HepG2 (cell line): Measurements from ENCODE around the gene MAPK14. TPM values are rescaled to one million over a fixed set of nuclear protein-coding genes. Genes with fewer than 3 reads are reported as not detected.

ENCODE experiments used
- ARNT2 ChIP-seq: sonication (generic); formaldehyde crosslinking; IDR thresholded peaks from 2 replicates; pipeline ENCODE4 v1.8.0; 2022; ENCODE audit warnings: mild to moderate bottlenecking, low read depth, missing genetic modification reagents, moderate library complexity
- ATF7-NPFF ChIP-seq: sonication (generic); formaldehyde crosslinking; IDR thresholded peaks from 2 replicates; pipeline ENCODE4 v1.8.1; 2023; ENCODE audit warnings: mild to moderate bottlenecking, low read depth, missing genetic modification reagents, moderate library complexity
- ERF ChIP-seq: IDR thresholded peaks from 2 replicates; pipeline ENCODE4 v1.6.1; 2018; ENCODE audit warnings: missing biosample characterization, missing genetic modification reagents
- FOXA3 ChIP-seq: IDR thresholded peaks from 2 replicates; pipeline ENCODE4 v1.6.1; 2016; ENCODE audit warnings: missing genetic modification reagents, missing compliant biosample characterization
- FOXJ3 ChIP-seq: sonication (generic); formaldehyde crosslinking; IDR thresholded peaks from 2 replicates; pipeline ENCODE4 v1.4.0; 2020; ENCODE audit warnings: missing genetic modification reagents, mild to moderate bottlenecking, borderline replicate concordance
- GMEB1 ChIP-seq: sonication (generic); formaldehyde crosslinking; IDR thresholded peaks from 2 replicates; pipeline ENCODE4 v1.5.1; 2020; ENCODE audit warnings: missing genetic modification reagents, mild to moderate bottlenecking, borderline replicate concordance
- HMGA1 ChIP-seq: sonication (generic); formaldehyde crosslinking; conservative IDR thresholded peaks from 2 replicates; pipeline ENCODE4 v1.4.0; 2020; ENCODE audit warnings: missing genetic modification reagents
- IRF9 ChIP-seq: sonication (generic); formaldehyde crosslinking; IDR thresholded peaks from 2 replicates; pipeline ENCODE4 v1.8.0; 2022; ENCODE audit warnings: missing genetic modification reagents, mild to moderate bottlenecking, borderline replicate concordance
- NR1H2 ChIP-seq: sonication (generic); formaldehyde crosslinking; IDR thresholded peaks from 2 replicates; pipeline ENCODE4 v1.8.1; 2022; ENCODE audit warnings: low read depth, missing genetic modification reagents, borderline replicate concordance
- REST ChIP-seq, 2 experiments: IDR thresholded peaks; 2 replicates each; pipeline ENCODE4 v1.6.1; 2011 to 2012; ENCODE audit warnings: low read length in 2 of 2, borderline replicate concordance in 1 of 2, low read depth in 1 of 2, mild to moderate bottlenecking in 1 of 2, moderate library complexity in 1 of 2
- SAP130 ChIP-seq: IDR thresholded peaks from 2 replicates; pipeline ENCODE4 v1.6.1; 2016; ENCODE audit warnings: low read depth
- SMAD3 ChIP-seq: sonication (generic); formaldehyde crosslinking; IDR thresholded peaks from 2 replicates; pipeline ENCODE4 v1.4.0; 2020; ENCODE audit warnings: missing genetic modification reagents
- SPEN ChIP-seq: sonication (generic); formaldehyde crosslinking; IDR thresholded peaks from 2 replicates; pipeline ENCODE4 v1.5.1; 2020; ENCODE audit warnings: low read depth, mild to moderate bottlenecking, missing genetic modification reagents
- STAG1 ChIP-seq: sonication (generic); formaldehyde crosslinking; IDR thresholded peaks from 2 replicates; pipeline ENCODE4 v1.4.0; 2020; ENCODE audit warnings: missing genetic modification reagents
- TEAD3 ChIP-seq: optimal IDR thresholded peaks from 2 replicates; pipeline ENCODE3; 2016; ENCODE audit warnings: borderline replicate concordance
- TGIF2 ChIP-seq: IDR thresholded peaks from 2 replicates; pipeline ENCODE4 v1.6.1; 2016; ENCODE audit warnings: control low read depth, missing compliant biosample characterization
- THAP11 ChIP-seq: IDR thresholded peaks from 2 replicates; pipeline ENCODE4 v1.6.1; 2016; ENCODE audit warnings: missing biosample characterization, missing genetic modification reagents
- XRCC5 ChIP-seq: fragments of 200-400 bp; formaldehyde crosslinking; optimal IDR thresholded peaks from 2 replicates; pipeline ENCODE3; 2017; ENCODE audit warnings: mild to moderate bottlenecking, low read length
- ZNF207 ChIP-seq: fragments of 450-650 bp; IDR thresholded peaks from 2 replicates; pipeline ENCODE4 v1.6.1; 2016; ENCODE audit warnings: antibody characterized with exemption, borderline replicate concordance
- ZNF274 ChIP-seq: sonication (generic); formaldehyde crosslinking; IDR thresholded peaks from 2 replicates; pipeline ENCODE4 v1.5.1; 2020; ENCODE audit warnings: mild to moderate bottlenecking, missing genetic modification reagents
- ZNF788 ChIP-seq: sonication (generic); formaldehyde crosslinking; IDR thresholded peaks from 2 replicates; pipeline ENCODE4 v1.5.0; 2020; ENCODE audit warnings: mild to moderate bottlenecking, missing genetic modification reagents, borderline replicate concordance
- ZNF891 ChIP-seq: sonication (generic); formaldehyde crosslinking; IDR thresholded peaks from 2 replicates; pipeline ENCODE4 v1.5.0; 2020; ENCODE audit warnings: mild to moderate bottlenecking, missing genetic modification reagents
- polyA plus RNA-seq, 8 experiments: library from polyadenylated mRNA; depleted of rRNA in 3 of 8; stranded (reverse) in 7 of 8; unstranded in 1 of 8; fragments of >200 nt; fragmentation: Illumina TruSeq in 4 of 8; extraction: Trizol in 4 of 8; gene quantifications; 2 replicates each; pipeline versions ENCODE4 v1.2.1 to v1.2.3, GENCODE V29; 2011 to 2016; ENCODE audit warnings: low read depth in 4 of 8, missing spikeins in 1 of 8, mixed read lengths in 1 of 8; ENCODE audit not compliant: insufficient read depth in 1 of 8
- total RNA-seq, 5 experiments: library from RNA; depleted of rRNA; stranded (reverse); fragments of >200 nt; fragmentation: Illumina TruSeq; extraction: Trizol; gene quantifications; 2 replicates each; pipeline ENCODE4 v1.2.3, GENCODE V29; 2016; ENCODE audit warnings: low read depth in 1 of 5
- TF ChIP-seq, protein P1 (sequence below): sonication (generic); formaldehyde crosslinking; IDR thresholded peaks from 2 replicates; pipeline ENCODE4 v1.5.0; 2020; ENCODE audit warnings: missing genetic modification reagents

MAPK14 gene
- total and polyA plus RNA-seq, 2 of the 13 experiments (the other 11 are each of a cell fraction or from before 2014, with no cell fraction given): 66.3 to 67.3 TPM

- TF ChIP-seq ZNF274 (CRISPR knock-in tag): 0 out of 2 replicates have a peak, but pooled peaks have one; percentile 58
- TF ChIP-seq REST (IDR thresholded peaks at IDR 0.05; ENCODE audit: borderline replicate concordance in 1 of 2, low read depth in 1 of 2, low read length in 2 of 2): no peak
- peak; percentile 67 for TF ChIP-seq ERF (CRISPR knock-in tag)
- peak; percentile 97 for TF ChIP-seq STAG1 (CRISPR knock-in tag)
- TF ChIP-seq SPEN (CRISPR knock-in tag): no peak
- TF ChIP-seq THAP11 (CRISPR knock-in tag): peak; percentile 36; the same call in 1 of the 2 replicates
- TF ChIP-seq TGIF2 (CRISPR knock-in tag): peak; percentile 53; the same call in 1 of the 2 replicates
- TF ChIP-seq, protein P1, sequence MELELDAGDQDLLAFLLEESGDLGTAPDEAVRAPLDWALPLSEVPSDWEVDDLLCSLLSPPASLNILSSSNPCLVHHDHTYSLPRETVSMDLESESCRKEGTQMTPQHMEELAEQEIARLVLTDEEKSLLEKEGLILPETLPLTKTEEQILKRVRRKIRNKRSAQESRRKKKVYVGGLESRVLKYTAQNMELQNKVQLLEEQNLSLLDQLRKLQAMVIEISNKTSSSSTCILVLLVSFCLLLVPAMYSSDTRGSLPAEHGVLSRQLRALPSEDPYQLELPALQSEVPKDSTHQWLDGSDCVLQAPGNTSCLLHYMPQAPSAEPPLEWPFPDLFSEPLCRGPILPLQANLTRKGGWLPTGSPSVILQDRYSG (CRISPR knock-in tag): no peak
- peak; percentile 20; the same call in 1 of the 2 replicates for TF ChIP-seq ZNF788
- peak; percentile 44 for TF ChIP-seq TEAD3
- TF ChIP-seq GMEB1 (CRISPR knock-in tag): peak; percentile 50; the same call in 1 of the 2 replicates
- TF ChIP-seq ZNF891: no peak
- peak; percentile 42; the same call in 1 of the 2 replicates for TF ChIP-seq ATF7-NPFF (CRISPR knock-in tag)
- peak; percentile 51; the same call in 1 of the 2 replicates for TF ChIP-seq ARNT2 (CRISPR knock-in tag)
- peak; percentile 49 for TF ChIP-seq XRCC5
- no peak for TF ChIP-seq FOXJ3 (CRISPR knock-in tag)
- TF ChIP-seq NR1H2 (CRISPR knock-in tag): no peak
- no peak for TF ChIP-seq HMGA1 (CRISPR knock-in tag)
- peak; percentile 66; the same call in 1 of the 2 replicates for TF ChIP-seq SMAD3 (CRISPR knock-in tag)
- 0 out of 2 replicates have a peak, but pooled peaks have one; percentile 46 for TF ChIP-seq IRF9 (CRISPR knock-in tag)
- peak; percentile 14; the same call in 1 of the 2 replicates for TF ChIP-seq FOXA3
- peak; percentile 58; the same call in 1 of the 2 replicates for TF ChIP-seq SAP130
- TF ChIP-seq ZNF207: no peak
Measured at GRCh38 chr6:36094753-36095496, 67.3 kb downstream of the MAPK14 start (continued).
